ENCODE data around the gene MAGI1. TPM values are rescaled to one million over a fixed set of nuclear protein-coding genes. Genes with fewer than 3 reads are reported as not detected.

MAGI1 gene
- total RNA-seq, 1 donor: 13.0 TPM

- no peak for DNase-seq (ENCODE audit: low read depth)
- no peak overlapping the region for H3K4me3 ChIP-seq (ENCODE audit: low read depth, low read length)
- no peak for TF ChIP-seq CTCF (IDR thresholded peaks at IDR 0.05; ENCODE audit: insufficient read depth, low read length)
These were observed 251.8 kb downstream of the MAGI1 start for GRCh38 chr3:65786890-65787289.

GRCh38 chr3:65785065-65785645 is 253.6 kb downstream of the MAGI1 start:
- TF ChIP-seq CTCF (IDR thresholded peaks at IDR 0.05; ENCODE audit: insufficient read depth, low read length): peak; percentile 67
- no peak overlapping the region for H3K4me3 ChIP-seq (ENCODE audit: low read depth, low read length)
- peak; percentile 84 for DNase-seq (ENCODE audit: low read depth)

GRCh38 chr3:65783117-65783516 is 255.6 kb downstream of the MAGI1 start:
- TF ChIP-seq CTCF (IDR thresholded peaks at IDR 0.05; ENCODE audit: insufficient read depth, low read length): no peak
- DNase-seq (ENCODE audit: low read depth): no peak
- H3K4me3 ChIP-seq (ENCODE audit: low read depth, low read length): no peak overlapping the region

- TF ChIP-seq CTCF (IDR thresholded peaks at IDR 0.05; ENCODE audit: insufficient read depth, low read length): no peak
- DNase-seq (ENCODE audit: low read depth): no peak
- no peak overlapping the region for H3K4me3 ChIP-seq (ENCODE audit: low read depth, low read length)
These were observed 257.1 kb downstream of the MAGI1 start for GRCh38 chr3:65781594-65781993.

GRCh38 chr3:65779390-65779789 is 259.3 kb downstream of the MAGI1 start:
- no peak overlapping the region for H3K4me3 ChIP-seq (ENCODE audit: low read depth, low read length)
- DNase-seq (ENCODE audit: low read depth): no peak
- no peak for TF ChIP-seq CTCF (IDR thresholded peaks at IDR 0.05; ENCODE audit: insufficient read depth, low read length)

- TF ChIP-seq CTCF (IDR thresholded peaks at IDR 0.05; ENCODE audit: insufficient read depth, low read length): no peak
- DNase-seq (ENCODE audit: low read depth): no peak
- H3K4me3 ChIP-seq (ENCODE audit: low read depth, low read length): no peak overlapping the region
These were observed 259.8 kb downstream of the MAGI1 start for GRCh38 chr3:65778968-65779367.

- no peak for TF ChIP-seq CTCF (IDR thresholded peaks at IDR 0.05; ENCODE audit: insufficient read depth, low read length)
- no peak overlapping the region for H3K4me3 ChIP-seq (ENCODE audit: low read depth, low read length)
- no peak for DNase-seq (ENCODE audit: low read depth)
These were observed 261.7 kb downstream of the MAGI1 start for GRCh38 chr3:65777050-65777449.
